Kidney tubule cell (primary cell): ENCODE measurements around the gene CPNE1.
A peak's percentile ranks its signal among the peaks of the same experiment; 100 is the strongest.

Source experiments
- DNase-seq: peaks from one replicate; pipeline ENCODE4 v3.0.0-alpha.2; 2018; ENCODE audit warnings: low spot score

Gene CPNE1

GRCh38 chr20:35619196-35620095, 45.3 kb downstream of the CPNE1 start:
- peak; percentile 96 for DNase-seq

DNA sequence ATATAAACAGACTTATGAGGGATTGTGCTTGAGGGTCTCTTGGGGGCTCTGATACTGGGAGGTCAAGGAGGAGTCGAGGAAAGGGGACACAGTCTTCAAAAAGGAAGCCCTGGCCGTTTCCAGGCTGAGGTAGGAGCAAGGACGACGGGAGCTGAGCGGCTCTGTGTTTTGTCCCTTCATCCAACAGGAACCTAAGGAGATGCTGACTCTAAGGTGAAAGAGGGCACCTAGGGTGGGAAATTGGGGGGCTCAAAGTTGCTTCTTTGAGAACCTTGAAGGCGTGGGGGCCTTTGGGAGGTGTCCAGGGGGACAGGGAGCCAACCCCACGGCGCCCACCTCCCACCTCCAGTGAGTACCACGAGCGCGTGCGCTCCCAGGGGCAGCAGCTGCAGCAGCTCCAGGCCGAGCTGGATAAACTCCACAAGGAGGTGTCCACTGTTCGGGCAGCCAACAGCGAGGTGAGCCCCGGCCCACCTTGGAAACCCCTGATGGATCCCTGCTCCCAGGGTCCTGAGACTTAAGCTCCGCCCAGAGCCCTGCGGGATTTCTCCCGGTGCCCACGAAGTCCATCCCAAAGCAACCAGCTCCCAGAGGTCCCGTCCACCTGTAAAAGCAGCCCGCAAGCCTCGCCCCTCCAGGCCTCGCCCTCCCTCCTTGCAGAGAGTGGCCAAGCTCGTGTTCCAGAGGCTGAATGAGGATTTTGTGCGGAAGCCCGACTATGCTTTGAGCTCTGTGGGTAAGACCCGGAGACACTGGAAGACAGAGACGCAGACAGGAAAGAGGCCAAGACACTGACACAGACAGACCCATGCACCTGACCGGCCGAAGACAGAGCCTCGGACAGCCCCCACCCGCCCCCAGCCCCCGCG, 46.2 kb downstream of the CPNE1 start:
- DNase-seq, result peak; percentile 49

DNA sequence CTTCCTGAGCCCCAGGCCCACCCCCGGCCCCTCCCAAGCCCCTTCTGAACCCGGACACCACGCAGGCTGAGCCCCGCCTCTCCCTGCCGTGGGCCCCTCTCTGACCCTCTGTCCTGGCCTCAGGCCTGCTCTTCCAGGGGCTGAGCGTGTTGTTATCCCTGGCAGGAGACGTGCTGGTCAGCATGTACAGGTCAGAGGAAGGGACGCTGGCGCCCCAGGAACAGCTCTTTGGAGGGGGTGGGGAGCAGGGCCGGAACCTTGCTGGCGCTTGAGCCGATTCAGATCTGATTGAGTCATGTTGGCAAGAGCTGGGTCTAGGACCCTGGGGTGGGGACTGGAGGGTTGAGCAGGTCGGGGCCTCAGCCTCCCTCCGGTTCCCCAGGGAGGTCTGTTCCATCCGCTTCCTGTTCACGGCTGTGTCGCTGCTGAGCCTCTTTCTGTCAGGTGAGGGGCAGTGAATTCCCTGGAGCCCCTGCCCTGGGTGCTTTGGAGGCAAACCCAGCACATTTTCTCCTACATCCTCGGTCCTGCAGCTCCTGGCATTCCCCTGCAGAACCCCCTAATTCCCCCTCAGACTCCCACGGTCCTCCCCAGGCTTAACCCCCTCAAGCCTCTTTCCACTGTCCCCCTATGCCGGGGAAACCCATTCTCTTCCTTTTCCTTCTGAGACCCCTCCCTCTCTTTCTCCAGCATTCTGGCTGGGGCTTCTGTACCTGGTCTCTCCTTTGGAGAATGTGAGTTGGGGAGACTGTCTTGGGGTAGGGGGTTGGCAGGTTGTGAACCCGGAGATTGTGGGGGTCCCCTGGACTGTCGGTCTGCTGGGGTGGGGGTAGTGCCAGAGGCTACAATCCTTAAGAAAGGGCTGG, 47.1 kb downstream of the CPNE1 start:
- DNase-seq, result peak; percentile 94

DNA sequence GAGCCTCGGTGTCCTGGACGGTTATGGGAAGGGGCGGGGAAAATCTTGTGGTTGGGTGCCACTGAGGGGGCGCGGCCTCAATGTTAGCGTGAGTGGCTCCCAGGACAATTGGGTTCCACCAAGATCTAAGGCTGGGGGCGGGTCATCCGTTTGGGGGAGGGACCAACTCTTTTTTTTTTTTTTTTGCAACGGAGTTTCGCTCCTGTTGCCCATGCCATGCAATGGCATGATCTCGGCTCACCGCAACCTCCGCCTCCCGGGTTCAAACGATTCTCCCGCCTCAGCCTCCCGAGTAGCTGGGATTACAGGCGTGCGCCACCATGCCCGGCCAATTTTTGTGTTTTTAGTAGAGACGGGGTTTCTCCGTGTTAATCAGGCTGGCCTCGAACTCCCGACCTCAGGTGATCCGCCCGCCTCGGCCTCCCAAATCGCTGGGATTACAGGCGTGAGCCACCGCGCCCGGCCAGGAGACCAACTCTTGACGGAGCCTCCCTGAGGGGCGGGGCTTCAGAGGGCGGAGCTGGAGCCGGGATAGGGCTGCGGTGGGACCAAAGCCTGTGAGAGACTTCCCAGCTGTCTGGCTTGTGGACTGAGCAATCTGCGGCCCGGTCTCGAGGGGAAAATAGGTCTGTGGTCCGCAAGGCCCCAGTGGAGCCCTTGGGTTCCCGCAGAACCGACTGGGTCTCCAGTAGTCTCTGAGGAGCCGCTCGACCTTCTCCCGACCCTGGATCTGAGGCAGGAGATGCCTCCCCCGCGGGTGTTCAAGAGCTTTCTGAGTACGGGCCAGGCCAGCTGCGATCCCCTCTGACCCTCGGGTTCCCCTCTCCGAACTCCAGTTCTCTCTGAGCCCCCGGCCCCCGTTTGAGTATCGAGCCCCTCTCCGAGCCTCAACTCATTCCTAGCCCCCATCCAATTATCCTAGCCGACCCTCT, 48.0 kb downstream of the CPNE1 start:
- DNase-seq, result peak; percentile 86

GRCh38 chr20:35615667-35616464, 48.8 kb downstream of the CPNE1 start, which contains the start of gene SPAG4:
SPAG4 (plus strand) TSS chr20:35615829; CDS start chr20:35616004, 175 bp downstream.
- peak; percentile 100 for DNase-seq

GRCh38 chr20:35611482-35611881, 53.2 kb downstream of the CPNE1 start:
- DNase-seq, result no peak

DNA sequence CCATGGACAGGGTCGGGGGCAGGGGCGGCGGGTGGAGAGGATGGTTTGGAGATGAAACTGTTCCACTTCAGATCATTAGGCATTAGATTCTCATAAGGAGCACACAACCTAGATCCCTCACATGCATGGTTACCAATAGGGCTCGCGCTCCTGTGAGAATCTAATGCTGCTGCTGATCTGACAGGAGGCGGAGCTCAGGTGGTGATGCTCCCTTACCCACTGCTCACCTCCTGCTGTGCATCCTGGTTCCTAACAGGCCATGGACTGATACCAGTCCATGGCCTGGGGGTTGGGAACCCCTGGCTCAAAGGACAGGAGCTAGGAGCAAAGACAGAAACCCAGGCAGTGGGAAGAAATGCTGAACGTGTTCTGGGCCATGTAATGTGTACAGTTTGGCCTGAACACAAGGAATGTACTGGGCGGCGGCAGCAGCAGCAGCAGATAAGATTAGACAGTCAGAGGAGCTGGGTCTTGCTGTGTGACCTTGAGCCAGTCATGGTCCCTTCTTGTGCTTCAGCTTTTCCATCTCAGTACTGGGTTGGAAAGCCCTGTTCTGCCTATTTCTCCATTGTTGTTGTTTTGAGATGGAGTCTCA, 53.8 kb downstream of the CPNE1 start:
- DNase-seq, result no peak

- DNase-seq, result peak; percentile 68
These were observed 57.5 kb downstream of the CPNE1 start for GRCh38 chr20:35607003-35607735.

GRCh38 chr20:35606127-35606526, 58.6 kb downstream of the CPNE1 start:
- no peak for DNase-seq

GRCh38 chr20:35604449-35604747, 60.3 kb downstream of the CPNE1 start:
- no peak for DNase-seq

DNA sequence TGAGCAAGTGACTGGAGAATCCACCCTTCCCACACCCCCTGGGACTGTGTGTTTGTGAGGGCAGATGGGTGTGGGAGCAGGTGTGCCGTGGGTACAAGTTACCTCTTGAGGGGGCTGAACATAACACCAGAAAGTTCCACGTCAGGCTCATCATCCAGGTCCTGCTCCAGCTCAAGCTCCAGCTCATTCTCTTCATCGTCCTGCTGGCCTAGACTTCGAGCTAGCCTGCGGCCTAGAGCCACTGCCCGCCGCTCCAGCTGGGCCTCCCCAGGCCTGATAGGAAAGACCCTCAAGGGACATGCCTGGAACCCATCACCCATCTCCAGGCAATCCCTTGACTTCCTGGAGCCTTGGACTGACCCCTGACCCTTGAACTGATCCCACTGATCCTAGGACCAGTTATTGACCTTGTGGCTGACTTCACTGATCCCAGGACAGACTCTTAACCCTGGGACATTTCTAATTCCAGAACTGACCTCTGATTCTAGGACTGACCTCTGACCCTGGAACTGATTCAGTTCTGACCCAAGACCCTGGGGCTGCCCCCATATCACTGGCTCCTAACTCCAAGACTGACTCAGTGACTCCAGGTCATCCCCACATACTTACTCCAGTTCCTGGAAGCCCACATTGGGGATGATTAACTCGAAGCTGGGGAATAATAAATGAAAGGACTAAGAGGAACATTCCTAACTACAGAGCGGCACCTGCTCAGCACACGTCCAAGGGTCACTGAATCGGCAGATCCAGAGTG, 60.8 kb downstream of the CPNE1 start:
- peak; percentile 85 for DNase-seq

DNA sequence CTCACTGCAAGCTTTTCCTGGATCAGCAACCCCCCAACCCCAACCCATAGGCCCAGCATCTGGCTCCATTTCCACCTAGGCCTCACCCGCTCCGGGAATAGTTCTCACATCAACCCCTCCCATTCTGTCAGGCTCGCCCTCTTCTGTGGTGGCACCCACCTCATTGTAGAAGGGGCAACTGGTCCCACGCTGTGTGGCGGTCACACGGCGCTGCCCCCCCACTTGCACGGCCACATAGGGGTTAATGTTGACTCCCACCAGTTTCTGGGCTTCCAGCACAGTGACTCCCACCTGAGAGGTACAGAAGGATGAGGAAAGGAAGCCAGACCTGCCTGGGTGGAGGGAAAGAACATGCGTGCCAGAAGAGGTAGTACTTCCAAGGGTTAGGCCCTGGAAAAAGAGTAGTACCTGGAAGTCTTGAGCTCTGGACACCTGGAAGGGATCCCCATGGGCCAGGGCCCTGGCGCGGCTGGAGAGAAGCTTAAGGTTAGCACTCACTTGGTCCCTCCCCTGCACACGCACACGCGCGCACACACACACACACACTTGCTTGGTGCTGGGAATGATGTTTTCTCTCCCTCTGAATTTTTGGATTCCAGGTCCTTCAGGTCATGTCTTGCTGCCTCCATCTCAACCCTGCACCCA, 61.7 kb downstream of the CPNE1 start:
- no peak for DNase-seq

GRCh38 chr20:35601990-35602389, 62.7 kb downstream of the CPNE1 start:
- DNase-seq, result no peak

GRCh38 chr20:35600993-35601973, 63.4 kb downstream of the CPNE1 start:
- peak; percentile 74 for DNase-seq

GRCh38 chr20:35600176-35600992, 64.3 kb downstream of the CPNE1 start:
- DNase-seq, result no peak

DNA sequence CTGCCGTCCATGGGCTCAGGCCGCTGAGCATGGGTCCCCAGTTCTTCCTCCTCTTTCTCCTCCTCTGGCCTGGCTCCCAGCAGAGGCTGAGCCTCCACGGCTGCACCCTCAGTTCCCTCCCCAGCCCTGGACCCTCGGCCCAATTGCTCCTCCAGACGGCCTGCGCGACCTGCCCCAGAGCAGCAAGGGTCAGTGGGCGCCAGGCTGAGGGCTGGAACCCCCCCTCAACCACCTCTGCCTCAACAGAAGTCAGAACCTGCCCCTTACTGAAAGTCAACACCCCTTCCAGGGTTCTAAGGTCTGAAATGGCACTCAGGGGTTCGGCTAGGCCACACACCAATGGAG, 65.0 kb downstream of the CPNE1 start:
- DNase-seq, result no peak
